Upper lobe of left lung (tissue), 4 donors: ENCODE data around the gene PTPRN2.

Experiments
- EP300 ChIP-seq, 4 donors: sonication (generic); formaldehyde crosslinking; IDR thresholded peaks; one replicate each; pipeline ENCODE4 v1.5.1; 2017; ENCODE audit warnings: antibody characterized with exemption in 4 of 4, control low read depth in 2 of 4
- POLR2A ChIP-seq, 4 donors: fragments of 450-650 bp; IDR thresholded peaks; one replicate each; pipeline ENCODE4 v1.5.1; 2016 to 2017; ENCODE audit warnings: antibody characterized with exemption in 4 of 4, mild to moderate bottlenecking in 2 of 4
- POLR2AphosphoS5 ChIP-seq, 2 donors: sonication (generic); formaldehyde crosslinking; IDR thresholded peaks; one replicate each; pipeline ENCODE4 v1.5.1; 2017; ENCODE audit warnings: antibody characterized with exemption in 2 of 2

DNA sequence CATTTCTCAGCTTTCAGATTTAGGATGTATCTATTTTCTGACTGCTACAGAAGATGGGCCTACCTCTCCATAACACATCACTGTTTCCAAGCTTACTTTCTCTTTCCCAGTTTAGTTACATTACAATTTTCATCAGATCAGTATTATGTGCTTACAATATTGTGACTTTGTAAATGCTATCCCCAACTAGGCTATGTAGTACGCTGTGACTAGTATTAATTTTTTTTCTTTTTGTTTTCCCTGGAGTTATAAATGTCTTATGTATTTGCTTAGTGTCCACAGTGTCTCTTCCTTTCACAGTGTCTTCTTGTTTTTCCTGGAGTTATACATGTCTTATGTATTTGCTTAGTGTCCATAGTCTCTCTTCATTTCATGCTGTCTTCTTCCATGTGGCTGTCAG is 188.9 kb downstream of the PTPRN2 start:
- TF ChIP-seq POLR2AphosphoS5 (IDR thresholded peaks at IDR 0.05) (no peak), POLR2A (IDR thresholded peaks at IDR 0.05) (no peak), EP300 (IDR thresholded peaks at IDR 0.05) (no peak)
